Sigmoid colon (tissue), 4 donors: ENCODE data around the gene SORCS2.

Experiments used
- CTCF ChIP-seq, 4 experiments: fragments of 450-650 bp in 3 of 4; fragments of 200-600 bp in 1 of 4; IDR thresholded peaks; one replicate each; pipeline ENCODE4 v1.5.1; 2016 to 2019; ENCODE audit warnings: antibody characterized with exemption in 4 of 4, mild to moderate bottlenecking in 3 of 4, moderate library complexity in 2 of 4
- EP300 ChIP-seq, 4 donors: sonication (generic); formaldehyde crosslinking; IDR thresholded peaks; one replicate each; pipeline ENCODE4 v1.6.1; 2017; ENCODE audit warnings: antibody characterized with exemption in 4 of 4

GRCh38 chr4:7485096-7485495 is 292.8 kb downstream of the SORCS2 start:
- TF ChIP-seq CTCF (IDR thresholded peaks at IDR 0.05) (no peak), EP300 (IDR thresholded peaks at IDR 0.05) (no peak)
